SKM-1 treated with dmso at 0.1 percent for 144 hours (cell line): ENCODE data around the gene LDLRAD4.

Source experiments
- DNase-seq: peaks from one replicate; lab custom pipeline; 2025; ENCODE audit not compliant: unreplicated experiment; lab: John Stamatoyannopoulos, UW

The LDLRAD4 gene

GRCh38 chr18:13579874-13580273, 361.3 kb downstream of the LDLRAD4 start:
- no peak for DNase-seq

DNA sequence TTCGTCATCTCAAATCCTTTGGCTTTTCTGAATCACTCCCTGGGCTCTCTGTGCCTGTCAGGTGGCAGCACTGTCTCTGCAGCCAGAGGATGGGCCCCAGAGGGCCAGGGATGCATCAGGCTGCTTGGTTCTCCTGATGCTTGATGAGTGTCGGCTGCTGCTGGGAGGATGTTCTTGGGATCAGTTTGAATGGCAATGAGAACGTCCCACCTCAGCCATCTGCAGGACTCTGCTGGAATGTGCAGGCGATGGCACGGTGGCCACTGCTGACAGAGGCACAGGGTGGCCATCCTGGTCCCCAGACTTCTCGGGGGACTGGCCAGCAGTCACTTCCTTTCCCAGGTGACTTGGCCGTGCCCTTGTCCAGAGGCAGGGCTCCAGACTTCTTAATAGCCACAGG, 361.8 kb downstream of the LDLRAD4 start:
- no peak for DNase-seq

GRCh38 chr18:13580991-13581390, 362.4 kb downstream of the LDLRAD4 start:
- DNase-seq: no peak

DNA sequence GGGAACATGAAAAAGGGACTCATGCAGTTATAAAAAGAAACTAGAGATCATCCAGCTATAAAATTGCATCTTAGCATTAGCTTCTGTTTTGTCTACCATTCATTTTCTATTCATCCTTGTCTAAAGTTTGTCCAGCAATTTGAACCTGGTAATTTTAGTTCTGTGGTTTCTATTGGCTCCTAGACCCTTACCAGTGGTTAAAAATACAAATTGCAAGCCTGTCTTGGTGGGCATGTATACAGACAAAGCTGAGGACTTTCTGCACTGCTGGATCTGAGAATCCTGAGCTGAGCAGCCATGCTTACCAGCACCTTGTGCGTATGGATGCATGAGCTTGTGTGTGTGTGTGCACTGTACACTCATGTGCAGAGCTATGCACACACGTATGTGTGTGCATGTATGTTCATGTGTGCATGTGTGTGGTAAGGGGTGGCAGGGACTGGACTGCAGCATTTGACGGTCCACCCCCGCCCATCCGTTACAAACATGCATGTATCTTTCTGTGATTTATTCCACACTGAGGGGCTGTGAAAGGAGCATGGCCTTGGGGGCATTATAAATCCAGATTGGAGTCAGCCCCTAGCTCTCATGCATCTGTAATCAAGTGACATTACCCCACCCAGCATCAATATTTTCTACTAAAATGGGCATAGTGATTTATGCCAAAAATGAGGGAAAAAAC, 363.1 kb downstream of the LDLRAD4 start:
- DNase-seq: no peak

DNA sequence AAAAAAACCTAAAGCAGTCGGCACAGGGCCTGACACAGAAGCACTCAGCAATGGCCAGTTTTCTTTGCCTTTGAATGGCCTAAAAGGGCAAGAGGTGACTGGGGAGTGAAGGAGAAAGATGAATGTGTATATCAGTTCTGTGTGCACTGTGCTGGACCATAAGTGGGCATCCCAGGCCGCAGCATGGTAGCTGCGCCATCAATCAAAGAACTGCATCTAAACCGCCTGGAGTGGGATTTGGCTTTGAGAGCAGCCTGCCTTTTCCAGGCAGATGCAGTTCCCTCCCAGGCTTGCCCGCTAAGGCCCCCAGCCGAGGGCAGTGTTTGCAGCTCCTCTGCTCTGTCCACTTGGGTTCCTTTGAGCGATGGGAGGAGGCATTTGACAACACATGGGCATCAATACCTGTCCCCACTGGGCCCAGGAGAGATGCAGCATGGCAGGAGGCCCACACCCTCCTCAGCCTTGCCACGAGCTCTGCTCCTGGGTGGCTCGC, 363.7 kb downstream of the LDLRAD4 start:
- DNase-seq: no peak

GRCh38 chr18:13583576-13584550, 365.3 kb downstream of the LDLRAD4 start:
- DNase-seq: no peak

DNA sequence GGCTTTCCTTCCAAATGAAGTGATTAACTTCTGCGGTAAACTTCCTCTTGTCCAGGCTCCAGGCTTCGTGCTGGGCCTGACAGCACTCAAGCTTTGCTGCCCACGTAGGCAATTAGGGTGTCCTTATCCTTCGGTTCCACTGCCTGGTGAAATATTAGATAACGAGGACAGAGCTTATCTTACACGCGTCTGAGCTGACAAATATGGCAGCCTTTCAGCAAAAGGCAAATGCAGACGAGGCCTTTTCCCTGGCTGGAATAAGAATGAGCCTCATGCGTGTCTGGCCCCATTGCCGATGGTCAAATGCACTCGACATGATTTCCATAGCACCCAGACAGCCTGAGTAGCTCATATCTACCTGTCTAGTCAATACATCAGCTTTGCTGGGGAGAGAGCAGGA, 366.3 kb downstream of the LDLRAD4 start:
- no peak for DNase-seq

DNA sequence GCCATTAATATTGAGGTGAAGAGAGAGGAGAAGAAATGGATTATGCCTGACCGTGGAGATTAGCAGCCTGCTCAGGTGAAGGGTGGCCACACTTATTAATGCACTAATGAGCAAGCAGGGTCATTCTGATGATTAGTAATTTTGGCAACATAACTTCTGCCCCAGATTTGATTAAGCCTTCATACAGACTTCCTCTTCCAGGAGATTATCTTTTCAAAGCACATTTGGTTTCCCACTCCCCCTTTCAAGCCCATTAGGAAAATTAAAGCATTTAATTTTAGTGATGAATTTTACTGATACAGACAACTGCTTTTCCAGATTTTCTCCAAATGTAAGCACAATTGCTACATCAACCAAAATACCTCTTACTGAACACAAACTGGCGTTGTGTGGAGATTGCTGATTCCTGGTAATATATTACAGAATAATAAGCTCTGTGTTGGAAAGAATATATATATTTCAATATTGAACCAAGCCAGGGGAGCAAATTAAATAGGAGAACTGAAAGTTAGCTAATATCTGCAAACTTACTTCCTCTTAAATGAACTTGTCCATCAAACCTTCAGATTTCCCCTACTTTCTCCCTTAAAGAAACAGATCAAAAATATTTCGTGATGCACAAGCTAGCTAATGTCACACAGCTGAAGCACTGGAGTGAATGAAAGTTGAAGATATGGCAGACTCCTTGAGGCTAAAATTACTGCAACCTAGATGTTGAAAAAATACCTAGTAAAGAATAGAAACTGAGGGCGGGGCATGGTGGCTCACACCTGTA, 367.0 kb downstream of the LDLRAD4 start:
- DNase-seq: no peak

GRCh38 chr18:13587001-13587400, 368.4 kb downstream of the LDLRAD4 start:
- DNase-seq: no peak

GRCh38 chr18:13587477-13587876, 368.9 kb downstream of the LDLRAD4 start:
- no peak for DNase-seq

- DNase-seq: no peak
Measured at GRCh38 chr18:13587937-13588336, 369.4 kb downstream of the LDLRAD4 start.

- no peak for DNase-seq
Measured at GRCh38 chr18:13589316-13589715, 370.8 kb downstream of the LDLRAD4 start.

GRCh38 chr18:13589943-13590342, 371.4 kb downstream of the LDLRAD4 start:
- no peak for DNase-seq

DNA sequence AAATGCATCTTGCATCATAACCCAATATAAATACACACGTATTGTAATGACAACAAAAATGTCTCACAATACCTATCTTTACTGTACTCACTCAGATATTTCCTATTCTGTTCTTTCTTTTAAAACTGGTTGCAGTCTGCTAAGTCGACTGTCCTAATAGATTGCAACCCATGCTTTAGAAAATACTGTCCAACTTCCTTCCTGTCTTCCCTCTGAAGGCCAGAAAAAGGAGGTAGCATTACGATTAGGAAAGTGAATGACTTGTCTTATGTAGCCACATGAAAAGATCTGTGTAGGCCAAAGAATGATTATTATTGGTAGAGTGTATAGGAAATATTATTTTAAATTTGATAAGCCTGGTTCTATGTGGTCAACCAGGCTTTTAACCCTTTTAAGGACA, 373.7 kb downstream of the LDLRAD4 start:
- no peak for DNase-seq

DNA sequence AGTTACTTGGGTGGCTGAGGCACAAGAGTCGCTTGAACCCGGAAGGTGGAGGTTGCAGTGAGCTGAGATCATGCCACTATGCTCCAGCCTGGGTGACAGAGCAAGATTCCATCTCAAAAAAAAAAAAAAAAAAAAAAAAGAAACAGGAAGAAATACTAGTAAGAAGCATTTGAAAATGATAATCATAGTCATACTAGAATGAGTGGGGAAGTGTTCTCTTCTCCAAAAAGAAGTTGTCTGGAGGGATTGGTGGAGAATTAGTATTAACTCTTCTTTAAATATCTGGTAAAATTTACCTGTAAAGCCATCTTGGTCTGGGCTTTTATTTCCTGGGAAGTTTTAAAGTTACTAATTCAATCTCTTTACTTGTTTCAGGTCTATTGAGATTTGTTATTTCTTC, 376.0 kb downstream of the LDLRAD4 start:
- no peak for DNase-seq

- no peak for DNase-seq
Measured at GRCh38 chr18:13597068-13597467, 378.5 kb downstream of the LDLRAD4 start.

GRCh38 chr18:13598591-13598990, 380.0 kb downstream of the LDLRAD4 start:
- no peak for DNase-seq

GRCh38 chr18:13599031-13599430, 380.5 kb downstream of the LDLRAD4 start:
- no peak for DNase-seq

GRCh38 chr18:13603304-13604019, 384.9 kb downstream of the LDLRAD4 start:
- no peak for DNase-seq

DNA sequence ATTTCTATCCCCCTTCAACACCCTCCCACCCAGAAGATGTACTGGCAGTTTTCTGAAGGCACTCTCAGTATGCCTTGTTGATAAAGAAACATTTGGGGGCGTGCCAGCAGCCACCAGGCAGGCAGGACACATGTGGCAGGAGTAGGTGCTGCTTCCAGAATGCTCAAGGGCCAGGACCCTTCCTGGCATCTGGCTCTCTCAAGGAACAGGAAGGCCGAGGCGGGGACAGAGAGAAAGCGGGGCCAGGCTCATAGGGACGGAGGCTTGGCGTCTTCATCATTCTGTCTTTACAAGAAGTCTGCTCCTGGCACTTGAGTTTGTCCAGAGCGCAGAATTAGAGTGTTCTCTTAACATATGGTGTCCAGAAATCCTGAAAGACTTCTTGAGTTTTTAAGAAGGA, 386.2 kb downstream of the LDLRAD4 start:
- no peak for DNase-seq

DNA sequence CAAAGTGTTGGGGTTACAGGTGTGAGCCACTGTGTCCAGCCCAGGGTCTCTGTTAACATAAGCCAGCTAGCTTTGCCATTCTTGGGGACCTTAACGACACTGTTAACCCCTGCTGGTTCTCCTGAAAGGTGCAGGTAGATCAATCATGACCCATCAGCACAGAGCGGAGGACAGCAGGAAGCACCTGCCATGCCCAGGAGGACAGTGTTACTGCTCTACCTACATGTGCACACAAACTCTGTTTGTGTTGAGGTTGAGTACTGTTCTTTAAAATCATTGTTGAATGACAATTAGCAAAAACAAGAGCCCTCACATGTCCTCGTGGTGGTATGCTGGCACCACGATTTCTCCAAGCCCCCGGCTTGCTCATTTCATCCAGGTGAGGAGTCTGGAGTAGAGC, 386.9 kb downstream of the LDLRAD4 start:
- DNase-seq: no peak
